Stomach (tissue), 4 donors: ENCODE measurements around the gene C10orf67.

Experiments
- CTCF ChIP-seq, 7 experiments: fragments of 450-650 bp in 4 of 7; fragments of 200-600 bp in 3 of 7; sonication (generic) in 3 of 7; IDR thresholded peaks; one replicate each; pipeline ENCODE4 v1.5.1; 2016 to 2019; ENCODE audit warnings: antibody characterized with exemption in 7 of 7, control low read depth in 2 of 7, mild to moderate bottlenecking in 1 of 7
- POLR2A ChIP-seq, 4 donors: fragments of 450-650 bp; IDR thresholded peaks; one replicate each; pipeline ENCODE4 v1.6.1; 2016; ENCODE audit warnings: antibody characterized with exemption in 4 of 4, control low read depth in 2 of 4, mild to moderate bottlenecking in 1 of 4, moderate library complexity in 1 of 4

GRCh38 chr10:23258516-23258915, 86.1 kb downstream of the C10orf67 start:
- TF ChIP-seq POLR2A (IDR thresholded peaks at IDR 0.05): no peak
- no peak for TF ChIP-seq CTCF (IDR thresholded peaks at IDR 0.05)
